ENCODE results near the gene CEBPG. TPM values are rescaled to one million over a fixed set of nuclear protein-coding genes. Genes with fewer than 3 reads are reported as not detected.

CEBPG gene
- total RNA-seq, 1 experiment from 2014 or later = 47.3 TPM

GRCh38 chr19:33381101-33381500 lies 7.6 kb downstream of the CEBPG start:
- H3K9ac ChIP-seq (ENCODE audit: low read length) = no peak overlapping the region
- peaks cover 11% of the 10 kb centered on the region for H3K4me1 ChIP-seq (ENCODE audit: low read length)
- peaks cover 5% of the 10 kb centered on the region; the same call in 1 of the 2 replicates for H3K36me3 ChIP-seq (ENCODE audit: insufficient read depth, low read length)
- no peaks in the 10 kb centered on the region for H3K9me3 ChIP-seq (ENCODE audit: low read length)
- H3K4me3 ChIP-seq (ENCODE audit: low read length) = no peak overlapping the region
- no peak overlapping the region for H2AFZ ChIP-seq (ENCODE audit: low read length)
- no peaks in the 10 kb centered on the region for H3K9me2 ChIP-seq (replicated peaks; ENCODE audit: insufficient read depth, low read length)
- DNase-seq = no peak
- H4K20me1 ChIP-seq (ENCODE audit: insufficient read depth, low read depth, low read length) = peaks cover 44% of the 10 kb centered on the region
- no peak overlapping the region for H3K27ac ChIP-seq (ENCODE audit: low read length)
- H3K4me2 ChIP-seq (ENCODE audit: low read depth, low read length, poor library complexity, severe bottlenecking) = no peak overlapping the region
- no peaks in the 10 kb centered on the region for H3K27me3 ChIP-seq (ENCODE audit: low read length)
- peaks cover 96% of the 10 kb centered on the region for H3K79me2 ChIP-seq (ENCODE audit: low read length)

GRCh38 chr19:33382006-33382405 lies 8.5 kb downstream of the CEBPG start:
- DNase-seq = no peak
- H4K20me1 ChIP-seq (ENCODE audit: insufficient read depth, low read depth, low read length) = peaks cover 41% of the 10 kb centered on the region
- H3K9me2 ChIP-seq (replicated peaks; ENCODE audit: insufficient read depth, low read length) = no peaks in the 10 kb centered on the region
- H3K4me3 ChIP-seq (ENCODE audit: low read length) = no peak overlapping the region
- H3K27me3 ChIP-seq (ENCODE audit: low read length) = no peaks in the 10 kb centered on the region
- H3K9me3 ChIP-seq (ENCODE audit: low read length) = no peaks in the 10 kb centered on the region
- H3K9ac ChIP-seq (ENCODE audit: low read length) = no peak overlapping the region
- peaks cover 94% of the 10 kb centered on the region for H3K79me2 ChIP-seq (ENCODE audit: low read length)
- peaks cover 2% of the 10 kb centered on the region for H3K4me1 ChIP-seq (ENCODE audit: low read length)
- peaks cover 5% of the 10 kb centered on the region; the same call in 1 of the 2 replicates for H3K36me3 ChIP-seq (ENCODE audit: insufficient read depth, low read length)
- H3K27ac ChIP-seq (ENCODE audit: low read length) = no peak overlapping the region
- H2AFZ ChIP-seq (ENCODE audit: low read length) = no peak overlapping the region
- no peak overlapping the region for H3K4me2 ChIP-seq (ENCODE audit: low read depth, low read length, poor library complexity, severe bottlenecking)

GRCh38 chr19:33382982-33383381 lies 9.5 kb downstream of the CEBPG start:
- no peak overlapping the region for H3K27ac ChIP-seq (ENCODE audit: low read length)
- H3K9me3 ChIP-seq (ENCODE audit: low read length) = no peaks in the 10 kb centered on the region
- H3K9ac ChIP-seq (ENCODE audit: low read length) = no peak overlapping the region
- no peaks in the 10 kb centered on the region for H3K27me3 ChIP-seq (ENCODE audit: low read length)
- H3K4me2 ChIP-seq (ENCODE audit: low read depth, low read length, poor library complexity, severe bottlenecking) = no peak overlapping the region
- H2AFZ ChIP-seq (ENCODE audit: low read length) = no peak overlapping the region
- H3K79me2 ChIP-seq (ENCODE audit: low read length) = peaks cover 84% of the 10 kb centered on the region
- H3K4me1 ChIP-seq (ENCODE audit: low read length) = no peaks in the 10 kb centered on the region
- H4K20me1 ChIP-seq (ENCODE audit: insufficient read depth, low read depth, low read length) = peaks cover 32% of the 10 kb centered on the region
- no peaks in the 10 kb centered on the region for H3K9me2 ChIP-seq (replicated peaks; ENCODE audit: insufficient read depth, low read length)
- no peak for DNase-seq
- no peak overlapping the region for H3K4me3 ChIP-seq (ENCODE audit: low read length)
- peaks cover 5% of the 10 kb centered on the region; the same call in 1 of the 2 replicates for H3K36me3 ChIP-seq (ENCODE audit: insufficient read depth, low read length)

GRCh38 chr19:33383720-33384292 lies 10.3 kb downstream of the CEBPG start:
- Histone ChIP-seq H3K27ac (ENCODE audit: low read length) (no peak overlapping the region), H3K9ac (ENCODE audit: low read length) (no peak overlapping the region), H3K4me3 (ENCODE audit: low read length) (no peak overlapping the region), H3K4me1 (ENCODE audit: low read length) (no peaks in the 10 kb centered on the region), H3K27me3 (ENCODE audit: low read length) (no peaks in the 10 kb centered on the region), H4K20me1 (ENCODE audit: insufficient read depth, low read depth, low read length) (peaks cover 25% of the 10 kb centered on the region), H3K79me2 (ENCODE audit: low read length) (peaks cover 76% of the 10 kb centered on the region), H2AFZ (ENCODE audit: low read length) (no peak overlapping the region), H3K4me2 (ENCODE audit: low read depth, low read length, poor library complexity, severe bottlenecking) (no peak overlapping the region), H3K9me3 (ENCODE audit: low read length) (no peaks in the 10 kb centered on the region), H3K36me3 (ENCODE audit: insufficient read depth, low read length) (peaks cover 5% of the 10 kb centered on the region; the same call in 1 of the 2 replicates), H3K9me2 (replicated peaks; ENCODE audit: insufficient read depth, low read length) (no peaks in the 10 kb centered on the region)
- DNase-seq = no peak

- no peak for DNase-seq
- Histone ChIP-seq H2AFZ (ENCODE audit: low read length) (no peak overlapping the region), H3K27ac (ENCODE audit: low read length) (no peak overlapping the region), H3K36me3 (ENCODE audit: insufficient read depth, low read length) (no peaks in the 10 kb centered on the region; the same call in 1 of the 2 replicates), H3K27me3 (ENCODE audit: low read length) (no peaks in the 10 kb centered on the region), H3K4me3 (ENCODE audit: low read length) (no peak overlapping the region), H3K4me2 (ENCODE audit: low read depth, low read length, poor library complexity, severe bottlenecking) (no peak overlapping the region), H3K4me1 (ENCODE audit: low read length) (no peaks in the 10 kb centered on the region), H4K20me1 (ENCODE audit: insufficient read depth, low read depth, low read length) (peaks cover 20% of the 10 kb centered on the region), H3K9ac (ENCODE audit: low read length) (no peak overlapping the region), H3K9me3 (ENCODE audit: low read length) (no peaks in the 10 kb centered on the region), H3K79me2 (ENCODE audit: low read length) (peaks cover 64% of the 10 kb centered on the region), H3K9me2 (replicated peaks; ENCODE audit: insufficient read depth, low read length) (no peaks in the 10 kb centered on the region)
These were observed 11.5 kb downstream of the CEBPG start for GRCh38 chr19:33384983-33385382.

- H3K4me2 ChIP-seq (ENCODE audit: low read depth, low read length, poor library complexity, severe bottlenecking) = no peak overlapping the region
- H3K27me3 ChIP-seq (ENCODE audit: low read length) = no peaks in the 10 kb centered on the region
- no peak overlapping the region for H3K9ac ChIP-seq (ENCODE audit: low read length)
- H4K20me1 ChIP-seq (ENCODE audit: insufficient read depth, low read depth, low read length) = peaks cover 22% of the 10 kb centered on the region
- H3K27ac ChIP-seq (ENCODE audit: low read length) = no peak overlapping the region
- H3K4me1 ChIP-seq (ENCODE audit: low read length) = no peaks in the 10 kb centered on the region
- no peaks in the 10 kb centered on the region for H3K9me2 ChIP-seq (replicated peaks; ENCODE audit: insufficient read depth, low read length)
- no peak for DNase-seq
- no peaks in the 10 kb centered on the region for H3K36me3 ChIP-seq (ENCODE audit: insufficient read depth, low read length)
- no peak overlapping the region for H2AFZ ChIP-seq (ENCODE audit: low read length)
- H3K79me2 ChIP-seq (ENCODE audit: low read length) = peaks cover 55% of the 10 kb centered on the region
- no peak overlapping the region for H3K4me3 ChIP-seq (ENCODE audit: low read length)
- no peaks in the 10 kb centered on the region for H3K9me3 ChIP-seq (ENCODE audit: low read length)
These were observed 12.4 kb downstream of the CEBPG start for GRCh38 chr19:33385956-33386355.

GRCh38 chr19:33386361-33386858 lies 12.9 kb downstream of the CEBPG start:
- no peaks in the 10 kb centered on the region for H3K4me1 ChIP-seq (ENCODE audit: low read length)
- H3K9me3 ChIP-seq (ENCODE audit: low read length) = no peaks in the 10 kb centered on the region
- H3K79me2 ChIP-seq (ENCODE audit: low read length) = peaks cover 50% of the 10 kb centered on the region
- H4K20me1 ChIP-seq (ENCODE audit: insufficient read depth, low read depth, low read length) = peaks cover 17% of the 10 kb centered on the region
- no peak overlapping the region for H2AFZ ChIP-seq (ENCODE audit: low read length)
- no peak overlapping the region for H3K4me2 ChIP-seq (ENCODE audit: low read depth, low read length, poor library complexity, severe bottlenecking)
- no peaks in the 10 kb centered on the region for H3K9me2 ChIP-seq (replicated peaks; ENCODE audit: insufficient read depth, low read length)
- DNase-seq = no peak
- H3K4me3 ChIP-seq (ENCODE audit: low read length) = no peak overlapping the region
- no peak overlapping the region for H3K27ac ChIP-seq (ENCODE audit: low read length)
- H3K36me3 ChIP-seq (ENCODE audit: insufficient read depth, low read length) = no peaks in the 10 kb centered on the region
- no peak overlapping the region for H3K9ac ChIP-seq (ENCODE audit: low read length)
- no peaks in the 10 kb centered on the region for H3K27me3 ChIP-seq (ENCODE audit: low read length)

GRCh38 chr19:33387351-33388230 lies 14.1 kb downstream of the CEBPG start:
- no peak for DNase-seq

More at GRCh38 chr19:33387351-33388230, 14.1 kb downstream of the CEBPG start:
- H3K36me3 ChIP-seq (ENCODE audit: insufficient read depth, low read length) = no peaks in the 10 kb centered on the region
- H3K9ac ChIP-seq (ENCODE audit: low read length) = no peak overlapping the region
- no peaks in the 10 kb centered on the region for H3K9me2 ChIP-seq (replicated peaks; ENCODE audit: insufficient read depth, low read length)
- no peak overlapping the region for H2AFZ ChIP-seq (ENCODE audit: low read length)
- no peak overlapping the region for H3K4me3 ChIP-seq (ENCODE audit: low read length)
- H3K9me3 ChIP-seq (ENCODE audit: low read length) = no peaks in the 10 kb centered on the region
- no peak overlapping the region for H3K27ac ChIP-seq (ENCODE audit: low read length)
- H3K27me3 ChIP-seq (ENCODE audit: low read length) = no peaks in the 10 kb centered on the region
- H4K20me1 ChIP-seq (ENCODE audit: insufficient read depth, low read depth, low read length) = peaks cover 12% of the 10 kb centered on the region; the same call in 1 of the 2 replicates
- peaks cover 39% of the 10 kb centered on the region for H3K79me2 ChIP-seq (ENCODE audit: low read length)
- no peaks in the 10 kb centered on the region for H3K4me1 ChIP-seq (ENCODE audit: low read length)
- no peak overlapping the region for H3K4me2 ChIP-seq (ENCODE audit: low read depth, low read length, poor library complexity, severe bottlenecking)

Measured in Karpas-422 (cell line).